Left kidney (tissue), 1 donor: ENCODE results near the gene STARD5. TPM values are rescaled to one million over a fixed set of nuclear protein-coding genes. Genes with fewer than 3 reads are reported as not detected.

Experiments used
- polyA plus RNA-seq: library from polyadenylated mRNA; unstranded; fragments of 120-200 nt; gene quantifications from one replicate; pipeline ENCODE4 v1.2.1, GENCODE V29; 2013; ENCODE audit not compliant: insufficient read length

The STARD5 gene
- polyA plus RNA-seq, 1 donor, result 4.9 TPM

Other genes with a start within 250 kb of the STARD5 start
- 0.43 TPM for gene CFAP161, start 189.9 kb downstream of the STARD5 start, polyA plus RNA-seq
- 4.9 TPM for gene IL16, start 127.3 kb downstream of the STARD5 start, polyA plus RNA-seq
- gene TMC3, start 50.1 kb upstream of the STARD5 start, polyA plus RNA-seq, result 0.17 TPM